GM19468 (cell line): ENCODE results near the gene ASAP3.
A peak's percentile ranks its signal among the peaks of the same experiment; 100 is the strongest.

Experiments used
- ATAC-seq: cut with Tn5 transposase; IDR thresholded peaks from one replicate; pipeline ENCODE4 v1.9.1; 2021; ENCODE audit warnings: mild to moderate bottlenecking, moderate library complexity, moderate number of reproducible peaks; ENCODE audit not compliant: unreplicated experiment; ENCODE audit errors: extremely low read depth

ASAP3 gene

GRCh38 chr1:23483321-23484252 is at the start of gene ASAP3:
Gene ASAP3 (minus strand): TSS chr1:23484179. CDS start chr1:23484133, 46 bp downstream.
- no peak for ATAC-seq

DNA sequence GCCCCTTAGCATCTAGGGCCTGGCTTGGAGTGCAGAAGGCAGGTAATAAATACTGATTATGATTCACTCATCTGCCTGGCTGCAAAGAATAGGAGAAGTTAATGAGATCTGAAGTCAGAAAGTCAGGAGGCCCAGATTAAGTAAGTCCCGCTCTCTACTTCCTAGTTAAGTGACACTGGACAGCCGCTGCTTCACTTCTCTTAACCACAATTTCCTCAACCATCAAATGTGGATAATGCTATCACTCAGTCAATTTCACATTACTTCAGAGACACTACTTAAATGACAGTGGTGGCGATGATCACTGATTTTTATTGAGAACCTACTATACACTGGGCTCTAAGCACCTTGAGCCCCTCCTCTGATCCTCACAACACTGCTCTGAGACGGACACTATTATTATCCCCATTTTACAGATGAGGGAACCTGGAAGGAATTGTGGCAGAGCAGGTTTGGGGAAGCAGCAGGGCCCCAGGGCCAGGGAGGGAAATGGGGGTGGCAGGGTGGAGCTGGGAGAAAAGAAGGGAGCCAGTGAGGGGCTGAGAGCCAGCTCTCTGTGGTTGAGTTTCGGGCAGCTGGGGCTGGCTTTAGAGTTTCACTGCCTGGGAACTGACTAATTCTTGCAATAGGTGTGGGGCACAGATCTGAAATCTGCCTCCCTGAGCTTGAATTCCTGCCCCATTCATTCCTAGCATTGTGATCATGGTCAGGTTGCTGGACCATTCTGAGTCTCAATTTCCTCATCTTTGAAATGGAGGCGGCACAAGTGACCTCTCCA is 49.5 kb upstream of the ASAP3 start:
- ATAC-seq = no peak

GRCh38 chr1:23531562-23532094 is 47.6 kb upstream of the ASAP3 start:
- ATAC-seq = no peak

DNA sequence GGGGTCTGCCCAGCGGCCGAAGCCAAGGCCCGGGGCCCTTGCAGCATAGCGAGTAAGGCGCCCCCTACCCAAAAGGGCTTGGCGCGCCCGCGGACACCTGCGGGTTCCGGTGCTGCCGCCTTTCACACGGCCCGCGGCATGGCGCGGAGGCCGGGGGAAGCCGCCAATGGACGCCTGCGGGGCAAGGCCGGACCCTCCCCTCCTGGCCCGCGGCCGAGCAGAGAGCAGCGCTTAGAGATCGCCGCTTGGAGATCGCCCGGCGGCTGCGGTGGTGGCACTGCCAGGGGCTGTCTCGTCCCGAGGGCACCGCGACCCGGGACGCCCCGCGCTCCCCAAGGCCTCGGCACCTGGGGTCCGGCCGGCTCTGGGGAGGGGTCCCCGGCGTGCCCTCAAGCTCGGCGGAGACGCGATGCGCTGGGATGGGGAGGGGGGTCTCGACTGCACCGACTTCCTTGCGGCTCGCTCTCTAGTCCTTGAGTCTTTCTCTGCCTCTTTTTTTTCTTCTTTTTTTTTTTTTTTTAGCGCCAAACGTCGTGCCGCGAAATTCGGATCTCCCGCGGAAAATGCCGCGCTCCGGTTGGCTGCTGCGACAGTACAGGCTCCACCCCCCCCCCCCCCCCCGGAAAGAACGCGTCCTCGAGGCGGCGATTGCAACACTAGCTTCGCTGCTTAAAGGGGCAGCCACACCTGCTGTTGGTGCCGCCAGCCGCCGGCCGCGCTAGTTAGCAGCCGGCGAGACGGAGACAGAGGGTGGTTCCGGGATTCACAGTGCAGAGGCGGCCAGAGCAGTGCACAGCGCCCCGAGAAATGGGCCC is 47.0 kb upstream of the ASAP3 start, which contains the start of gene E2F2:
Gene E2F2 (minus strand): TSS at position 487 of the 815 bp plus-strand sequence. CDS start 440 bp downstream, at position 47.
- peak; percentile 34 for ATAC-seq

DNA sequence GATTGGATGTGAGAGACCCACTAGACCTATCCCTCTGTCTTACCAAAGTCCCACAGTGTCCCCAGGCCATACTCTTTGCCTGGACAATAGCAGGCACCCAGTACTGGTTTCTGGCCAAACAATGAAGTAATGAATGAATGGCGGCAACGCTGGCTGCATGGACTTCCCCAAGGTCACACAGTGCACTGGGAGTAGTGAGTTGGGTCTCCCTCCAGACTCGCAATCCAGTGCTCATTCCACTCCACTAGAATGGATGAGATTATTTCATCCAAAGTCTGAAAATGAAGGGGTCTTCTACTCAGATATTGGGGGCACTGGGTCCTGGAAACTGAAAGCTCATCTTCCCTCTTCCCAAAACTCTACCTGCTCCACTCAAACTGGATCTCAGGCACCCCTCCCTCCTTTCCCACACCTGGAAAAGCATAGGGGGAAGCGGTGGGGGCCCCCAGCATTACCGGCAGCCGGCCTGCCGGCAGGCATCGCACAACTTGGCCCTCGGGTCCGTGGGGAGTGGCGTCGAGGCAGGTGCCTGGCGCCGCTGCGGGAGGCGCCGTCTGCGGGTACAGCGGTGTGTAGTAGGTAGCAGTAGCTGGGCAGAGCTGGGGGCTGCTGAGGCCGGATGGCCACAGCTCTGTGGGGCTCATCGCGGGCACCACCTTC is 46.2 kb upstream of the ASAP3 start:
- no peak for ATAC-seq

DNA sequence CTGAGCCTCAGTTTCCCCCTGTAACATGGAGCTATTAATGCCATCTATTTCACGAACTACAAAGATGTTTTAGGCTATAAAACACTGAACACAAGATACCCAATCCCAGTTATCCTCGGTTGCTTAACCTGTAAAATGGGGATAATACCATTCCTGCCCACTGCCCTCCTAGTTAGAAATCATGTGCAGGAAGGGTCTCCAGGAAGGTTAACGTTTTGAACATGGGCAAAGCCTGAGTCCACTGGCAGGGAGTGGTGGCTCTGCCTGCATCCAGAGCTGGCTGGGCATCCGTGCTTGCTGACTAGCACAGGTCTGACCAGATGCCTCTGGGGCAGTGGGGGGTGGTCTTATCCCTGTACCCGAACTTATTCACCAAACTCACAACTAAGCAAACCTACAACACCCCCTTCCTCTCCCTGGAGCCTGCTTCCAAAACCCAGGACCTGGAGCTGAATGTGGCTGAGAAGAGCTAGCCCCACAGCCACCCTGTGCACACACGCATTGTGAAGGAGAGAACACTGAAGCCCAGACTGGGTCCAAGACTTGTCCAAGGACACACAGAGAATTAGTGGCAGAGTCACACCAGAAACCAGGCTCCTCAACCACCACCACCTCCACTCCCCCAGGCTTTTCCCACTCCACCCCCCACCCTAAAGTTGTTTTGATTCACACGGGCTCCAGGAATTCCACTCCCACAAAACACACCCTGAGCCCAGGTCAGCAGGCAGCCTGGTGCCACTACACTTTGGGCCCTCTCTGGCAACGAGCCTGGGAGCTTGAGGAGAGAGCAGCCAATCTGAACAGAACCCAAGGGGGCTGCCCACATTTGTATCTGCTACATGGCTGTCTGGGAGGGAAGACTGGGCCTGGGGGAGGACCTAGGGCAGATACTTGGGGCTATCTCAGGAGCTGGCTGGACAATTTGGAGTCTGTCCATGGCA is 45.4 kb upstream of the ASAP3 start:
- ATAC-seq = no peak

DNA sequence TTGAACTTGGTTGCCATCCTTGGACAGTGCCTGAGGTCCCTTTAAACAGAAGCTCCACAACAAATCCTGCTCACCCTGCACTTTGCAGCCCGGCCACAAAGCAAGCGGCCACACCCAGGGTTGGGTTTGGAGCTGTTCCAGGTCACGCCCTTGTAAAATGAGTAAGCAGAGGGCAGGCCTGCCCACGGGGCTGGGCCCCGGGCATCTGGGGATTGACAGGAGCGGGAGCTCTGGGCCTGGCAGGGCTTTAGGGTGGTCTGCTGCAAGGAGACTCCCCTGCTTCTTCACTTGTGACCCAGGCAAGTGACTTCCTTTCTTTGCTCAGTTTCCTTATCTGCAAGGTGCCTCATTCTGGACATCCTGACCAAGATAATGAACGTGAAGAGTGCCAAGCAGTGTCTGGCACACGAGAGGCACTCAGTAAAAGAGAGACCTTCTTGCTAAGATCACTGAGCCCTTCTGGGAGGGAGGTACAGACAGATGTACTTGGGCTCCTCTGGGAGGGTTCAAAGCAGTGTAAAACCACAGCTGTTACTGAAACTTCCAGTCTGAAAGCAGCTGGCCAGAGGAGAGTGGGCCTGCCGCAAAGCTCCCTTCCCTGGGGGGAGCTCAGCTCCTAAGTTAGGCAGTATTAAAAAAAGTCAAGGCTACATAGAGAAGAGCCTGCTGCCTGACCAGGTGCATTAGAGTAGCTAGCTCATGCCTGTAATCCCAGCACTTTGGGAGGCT is 44.4 kb upstream of the ASAP3 start:
- ATAC-seq = peak; percentile 30

DNA sequence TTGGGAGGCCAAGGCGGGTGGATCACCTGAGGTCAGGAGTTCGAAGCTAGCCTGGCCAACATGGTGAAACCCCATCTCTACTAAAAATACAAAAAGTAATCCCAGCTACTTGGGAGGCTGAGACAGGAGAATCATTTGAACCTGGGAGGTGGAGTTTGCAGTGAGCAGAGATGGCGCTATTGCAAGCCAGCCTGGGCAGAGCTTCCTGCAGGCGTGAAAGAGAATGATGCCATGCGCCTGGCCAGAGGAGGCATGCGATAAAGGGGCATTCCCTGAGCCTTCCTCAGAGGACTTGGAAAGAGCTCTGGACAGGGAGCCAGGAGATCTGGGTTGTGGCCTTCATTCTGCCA is 43.9 kb upstream of the ASAP3 start:
- no peak for ATAC-seq

DNA sequence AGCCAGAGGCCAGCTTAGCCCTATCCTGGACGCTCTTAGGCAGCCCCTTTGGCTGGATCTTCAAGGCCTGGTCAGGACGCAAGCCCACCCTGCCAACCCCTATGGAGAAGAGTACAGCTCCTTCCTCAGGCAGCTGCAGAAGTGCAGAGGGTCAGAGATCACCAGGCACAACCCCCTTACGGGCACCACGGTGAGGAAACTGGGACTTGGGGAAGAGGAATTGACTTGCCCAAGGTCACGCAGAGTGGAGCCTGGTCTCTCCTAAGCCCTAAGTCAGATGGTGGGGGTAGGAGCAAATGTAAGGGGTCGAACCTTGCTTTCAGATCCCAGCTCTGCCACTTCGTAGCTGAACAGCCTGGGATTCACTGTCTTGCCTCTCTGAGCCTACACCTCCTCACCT is 43.4 kb upstream of the ASAP3 start:
- no peak for ATAC-seq

DNA sequence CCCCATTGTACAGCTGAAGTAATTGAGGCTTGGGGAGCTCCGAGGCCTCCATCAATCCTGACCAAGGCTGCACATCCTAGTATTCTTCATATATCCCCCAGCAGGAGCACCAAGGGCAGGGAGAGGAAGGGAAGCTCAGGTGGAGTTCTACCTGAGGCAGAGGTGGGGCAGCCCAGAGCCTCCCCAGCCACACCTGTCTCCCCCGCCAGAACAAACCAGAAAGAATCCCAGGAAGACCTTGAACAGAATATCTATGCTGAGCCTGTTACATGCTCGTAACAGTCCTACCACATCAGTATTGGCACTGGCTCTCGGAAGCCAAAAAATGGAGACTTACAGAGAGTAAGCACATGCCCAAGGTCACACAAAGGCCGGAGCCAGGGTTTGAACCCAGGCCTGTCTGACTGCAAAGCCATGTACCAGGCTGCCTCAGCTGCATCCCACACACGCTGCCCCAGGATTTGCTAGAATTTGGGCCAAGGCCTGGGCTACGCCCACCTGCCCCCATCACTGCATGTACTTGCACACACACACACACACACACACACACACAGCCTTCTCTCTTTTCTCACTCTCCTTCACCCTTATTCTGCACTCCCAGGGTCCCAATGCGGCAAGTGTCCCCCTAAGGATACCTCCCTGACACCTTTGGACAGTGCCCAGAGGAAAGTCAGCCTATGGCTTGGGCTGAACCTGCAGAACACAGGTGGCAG is 42.5 kb upstream of the ASAP3 start:
- ATAC-seq = no peak

GRCh38 chr1:23525558-23526250 is 41.7 kb upstream of the ASAP3 start:
- no peak for ATAC-seq

GRCh38 chr1:23524716-23525401 is 40.9 kb upstream of the ASAP3 start:
- no peak for ATAC-seq

DNA sequence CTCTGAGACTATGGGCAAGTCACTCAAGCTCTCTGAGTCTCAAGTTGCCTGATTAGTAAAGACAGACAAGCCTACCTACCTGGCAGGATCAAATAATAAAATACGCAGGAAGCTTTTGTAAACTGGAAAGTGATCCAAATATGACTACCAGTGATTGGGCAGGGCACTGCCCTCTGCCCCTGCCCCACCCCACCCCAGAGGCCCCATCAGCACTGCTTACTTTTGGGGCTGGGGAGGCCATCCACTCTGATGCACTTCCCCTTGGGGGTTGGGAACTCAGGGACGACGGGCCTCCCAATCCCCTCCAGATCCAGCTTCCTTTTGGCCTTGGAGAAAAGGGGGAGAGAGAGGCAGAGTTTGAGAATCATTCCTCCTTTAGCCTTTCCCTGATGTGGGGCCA is 40.2 kb upstream of the ASAP3 start:
- ATAC-seq = no peak

DNA sequence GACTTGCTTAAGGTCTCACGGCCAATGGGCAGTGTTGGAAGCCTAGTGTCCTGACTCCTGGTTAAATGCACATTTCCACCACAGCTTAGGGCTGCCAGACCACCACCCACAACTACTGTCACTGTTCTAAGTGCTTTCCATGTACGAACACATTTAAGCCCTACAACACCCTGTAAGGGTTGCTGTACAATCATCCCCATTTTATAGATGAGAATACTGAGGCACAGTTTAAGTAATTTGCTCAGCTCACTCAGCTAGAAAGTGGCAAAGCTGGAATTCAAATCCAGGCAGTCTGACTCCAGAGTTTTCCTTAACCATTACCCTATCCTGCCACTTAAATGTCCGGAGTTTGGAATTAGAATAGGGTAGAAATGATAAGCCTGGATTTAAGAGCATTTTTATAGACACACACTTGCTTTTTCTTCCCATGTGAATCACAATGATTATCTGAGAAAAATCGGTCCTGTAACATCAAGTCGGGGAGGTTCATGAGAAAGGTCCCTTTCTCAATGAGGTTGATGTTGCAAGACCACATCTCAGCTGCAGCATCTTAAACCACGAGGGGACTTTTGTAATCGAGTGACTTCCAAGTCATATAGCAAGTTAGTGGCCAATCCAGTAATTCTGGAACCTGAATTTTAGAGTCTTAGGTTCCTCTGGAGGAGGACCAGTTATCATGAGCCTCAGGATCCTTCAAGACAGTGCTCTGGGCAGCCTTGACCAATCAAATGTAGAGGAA is 38.4 kb upstream of the ASAP3 start:
- ATAC-seq = no peak

DNA sequence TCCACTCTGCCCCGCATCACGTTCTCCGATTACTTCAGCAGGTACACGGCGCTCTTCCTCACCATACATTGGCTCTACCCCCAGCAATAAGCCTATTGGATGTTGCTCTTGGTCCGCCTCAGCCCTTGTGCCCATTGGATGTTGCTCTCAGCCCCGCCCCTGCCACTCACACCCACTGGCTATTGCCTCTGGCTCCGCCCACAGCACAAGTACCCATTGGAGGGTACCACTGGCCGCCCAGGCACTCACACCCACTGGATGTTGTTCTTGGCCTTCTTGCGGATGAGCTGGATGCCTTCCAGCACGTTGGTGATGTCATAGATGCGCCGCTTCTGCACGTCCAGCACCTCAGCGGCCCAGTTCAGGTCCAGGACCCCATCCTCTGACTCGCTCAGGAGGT is 37.6 kb upstream of the ASAP3 start:
- ATAC-seq = no peak
